Spleen (tissue), 11 donors: Measurements from ENCODE around the gene HOXA10. TPM values are rescaled to one million over a fixed set of nuclear protein-coding genes. Genes with fewer than 3 reads are reported as not detected.

Experiments
- DNase-seq: peaks from one replicate; pipeline ENCODE4 v3.0.0-alpha.2; 2020
- H3K27ac ChIP-seq, 8 donors: fragments of 200-600 bp; sonication (generic) in 7 of 8; 1 replicate in 4 of 8; 2 replicates in 4 of 8; pipeline versions ENCODE4 v1.5.0 to v1.8.0; 2016 to 2021; ENCODE audit warnings: inconsistent platforms in 4 of 8, mild to moderate bottlenecking in 4 of 8, moderate library complexity in 1 of 8
- H3K27me3 ChIP-seq, 7 donors: fragments of 200-600 bp; sonication (generic) in 6 of 7; replicated peaks in 1 of 7; 1 replicate in 4 of 7; 2 replicates in 3 of 7; pipeline versions ENCODE4 v1.5.0 to v1.8.0; 2016 to 2021; ENCODE audit warnings: inconsistent platforms in 3 of 7, mild to moderate bottlenecking in 1 of 7
- H3K36me3 ChIP-seq, 6 donors: fragments of 200-600 bp; sonication (generic) in 5 of 6; 1 replicate in 4 of 6; 2 replicates in 2 of 6; pipeline versions ENCODE4 v1.5.0 to v1.8.0; 2016 to 2021; ENCODE audit warnings: inconsistent platforms in 2 of 6
- H3K4me1 ChIP-seq, 6 donors: fragments of 200-600 bp; sonication (generic) in 5 of 6; 1 replicate in 3 of 6; 2 replicates in 3 of 6; pipeline versions ENCODE4 v1.5.0 to v1.8.0; 2016 to 2021; ENCODE audit warnings: inconsistent platforms in 3 of 6
- H3K4me3 ChIP-seq, 8 donors: fragments of 200-600 bp; sonication (generic) in 7 of 8; 1 replicate in 4 of 8; 2 replicates in 4 of 8; pipeline versions ENCODE4 v1.5.0 to v1.8.0; 2016 to 2021; ENCODE audit warnings: inconsistent platforms in 4 of 8, mild to moderate bottlenecking in 4 of 8, moderate library complexity in 2 of 8
- H3K9me3 ChIP-seq, 8 donors: fragments of 200-600 bp; sonication (generic) in 7 of 8; 1 replicate in 4 of 8; 2 replicates in 4 of 8; pipeline versions ENCODE4 v1.5.0 to v1.8.0; 2016 to 2021; ENCODE audit warnings: inconsistent platforms in 4 of 8
- POLR2A ChIP-seq, 3 donors: fragments of 450-650 bp; IDR thresholded peaks; one replicate each; pipeline ENCODE4 v1.5.1; 2017; ENCODE audit warnings: antibody characterized with exemption in 3 of 3, mild to moderate bottlenecking in 1 of 3
- POLR2AphosphoS5 ChIP-seq, 3 donors: sonication (generic); formaldehyde crosslinking; IDR thresholded peaks; one replicate each; pipeline ENCODE4 v1.5.1; 2017; ENCODE audit warnings: antibody characterized with exemption in 3 of 3
- WGBS, 5 donors: extraction: QIAGEN DNeasy Blood & Tissue Kit in 3 of 5; methylation state at CpG; one replicate each; pipeline versions ENCODE4 v1.1.5 to v1.1.7; 2013 to 2018; 5-methylcytosine and 5-hydroxymethylcytosine counted together
- intact Hi-C: fragments of 100-400 bp; cut with DNase I; formaldehyde crosslinking; loops from one replicate; pipeline ENCODE4 v1.15.0; 2023; ENCODE audit warnings: low total_unique reads
- polyA plus RNA-seq, 3 donors: library from polyadenylated mRNA; stranded (reverse); fragments of 200-250 nt; gene quantifications; one replicate each; pipeline ENCODE4 v1.2.1, GENCODE V29; 2013
- total RNA-seq, 7 donors: library from RNA; depleted of rRNA in 3 of 7; stranded (reverse); fragments of >200 nt in 3 of 7; fragmentation: NEBNext Ultra II Directional in 4 of 7; extraction: Animal tissue kit (Norgen Biotek cat#: 25700) in 4 of 7; gene quantifications; one replicate each; pipeline versions ENCODE4 v1.1.0 to v1.2.1, GENCODE V29; 2016 to 2021
- TF ChIP-seq, protein P1 (sequence below), 11 experiments: fragments of 200-600 bp in 7 of 11; fragments of 450-650 bp in 4 of 11; sonication (generic) in 4 of 11; IDR thresholded peaks in 8 of 11; conservative IDR thresholded peaks in 3 of 11; 1 replicate in 7 of 11; 2 replicates in 4 of 11; pipeline versions ENCODE4 v1.4.0 to v1.8.0; 2016 to 2021; ENCODE audit warnings: antibody characterized with exemption in 11 of 11, inconsistent platforms in 4 of 11, mild to moderate bottlenecking in 1 of 11
- donor health status: healthy with polysubstance abuse.
- donor health status: DM: no; HTN: no; CAD: no; lungs with moderate emphysema.
- donor health status: DM: no; HTN: no; CAD: no.
- donor health status: Bipolar disorder and iron deficiency.
- donor health status: healthy.
- donor health status: DM: no; HTN: no; CAD: no.
- donor health status: DM: yes; HTN: yes; CAD: no.

Gene HOXA10
- total and polyA plus RNA-seq, 10 donors, result 0.05 to 0.72 (median 0.20) TPM; not detected in 4

DNA sequence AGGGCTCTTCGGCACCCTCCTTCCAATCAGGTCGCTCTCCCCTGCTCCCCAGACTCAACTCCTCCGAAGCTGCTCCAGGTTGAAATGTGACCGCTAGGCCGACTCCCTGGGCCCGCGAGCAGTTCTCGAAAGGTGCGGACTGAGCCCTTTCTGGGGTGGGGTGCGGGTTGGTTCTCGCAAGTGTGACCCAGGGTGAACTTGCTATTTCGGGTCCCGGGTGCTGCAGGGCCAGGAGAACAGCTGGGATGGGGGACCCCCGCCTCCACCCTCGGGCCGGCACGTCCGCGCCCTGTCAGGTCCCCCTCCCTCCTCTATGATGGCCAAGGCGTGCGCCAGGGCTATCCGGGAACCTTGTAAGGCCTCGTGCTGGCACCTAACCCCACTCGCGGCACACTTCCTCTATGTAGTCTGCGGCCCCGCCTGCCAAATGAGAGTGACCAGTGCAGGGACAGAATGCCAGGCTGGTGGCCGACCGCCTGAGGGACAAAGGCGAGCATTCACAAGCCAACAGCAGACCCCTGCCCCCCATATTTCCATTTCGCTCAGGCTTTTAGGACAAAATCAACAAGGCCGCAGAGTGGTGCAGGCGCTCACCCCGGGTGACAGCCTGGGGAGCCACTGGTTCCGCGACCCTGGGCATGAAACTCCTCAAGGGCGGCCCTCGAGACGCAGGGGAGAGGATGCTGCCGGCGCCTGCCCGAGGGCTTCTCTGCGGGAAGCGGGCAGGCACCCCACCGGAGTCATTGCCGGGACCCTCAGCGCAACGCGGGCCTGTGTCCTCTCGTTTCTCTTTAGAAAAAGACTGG is 39.5 kb upstream of the HOXA10 start:
- TF ChIP-seq POLR2AphosphoS5 (IDR thresholded peaks at IDR 0.05) (no peak), POLR2A (IDR thresholded peaks at IDR 0.05) (no peak)
- TF ChIP-seq, protein P1, sequence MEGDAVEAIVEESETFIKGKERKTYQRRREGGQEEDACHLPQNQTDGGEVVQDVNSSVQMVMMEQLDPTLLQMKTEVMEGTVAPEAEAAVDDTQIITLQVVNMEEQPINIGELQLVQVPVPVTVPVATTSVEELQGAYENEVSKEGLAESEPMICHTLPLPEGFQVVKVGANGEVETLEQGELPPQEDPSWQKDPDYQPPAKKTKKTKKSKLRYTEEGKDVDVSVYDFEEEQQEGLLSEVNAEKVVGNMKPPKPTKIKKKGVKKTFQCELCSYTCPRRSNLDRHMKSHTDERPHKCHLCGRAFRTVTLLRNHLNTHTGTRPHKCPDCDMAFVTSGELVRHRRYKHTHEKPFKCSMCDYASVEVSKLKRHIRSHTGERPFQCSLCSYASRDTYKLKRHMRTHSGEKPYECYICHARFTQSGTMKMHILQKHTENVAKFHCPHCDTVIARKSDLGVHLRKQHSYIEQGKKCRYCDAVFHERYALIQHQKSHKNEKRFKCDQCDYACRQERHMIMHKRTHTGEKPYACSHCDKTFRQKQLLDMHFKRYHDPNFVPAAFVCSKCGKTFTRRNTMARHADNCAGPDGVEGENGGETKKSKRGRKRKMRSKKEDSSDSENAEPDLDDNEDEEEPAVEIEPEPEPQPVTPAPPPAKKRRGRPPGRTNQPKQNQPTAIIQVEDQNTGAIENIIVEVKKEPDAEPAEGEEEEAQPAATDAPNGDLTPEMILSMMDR (IDR thresholded peaks at IDR 0.05 in 8 of 11, conservative IDR thresholded peaks at IDR 0.05 in 3 of 11), result no peak
- DNase-seq, result peak; percentile 73
- no peaks in the 10 kb centered on the region for H3K9me3 ChIP-seq
- 38 to 70% (median 47%) methylated on average over 24 to 50 of the region's 50 CpGs for WGBS, 5 donors
- no peaks in the 10 kb centered on the region for H3K36me3 ChIP-seq
- peaks cover 5 to 28% (median 20%) of the 10 kb centered on the region in 6 donors for H3K4me1 ChIP-seq
- intact Hi-C loops, result no loop called here
- H3K4me3 ChIP-seq, result peak overlapping the region in 2 of 8 donors; percentile 7 to 21
- H3K27ac ChIP-seq, result no peak overlapping the region
- peaks cover 9 to 100% (median 70%) of the 10 kb centered on the region in 7 donors for H3K27me3 ChIP-seq

DNA sequence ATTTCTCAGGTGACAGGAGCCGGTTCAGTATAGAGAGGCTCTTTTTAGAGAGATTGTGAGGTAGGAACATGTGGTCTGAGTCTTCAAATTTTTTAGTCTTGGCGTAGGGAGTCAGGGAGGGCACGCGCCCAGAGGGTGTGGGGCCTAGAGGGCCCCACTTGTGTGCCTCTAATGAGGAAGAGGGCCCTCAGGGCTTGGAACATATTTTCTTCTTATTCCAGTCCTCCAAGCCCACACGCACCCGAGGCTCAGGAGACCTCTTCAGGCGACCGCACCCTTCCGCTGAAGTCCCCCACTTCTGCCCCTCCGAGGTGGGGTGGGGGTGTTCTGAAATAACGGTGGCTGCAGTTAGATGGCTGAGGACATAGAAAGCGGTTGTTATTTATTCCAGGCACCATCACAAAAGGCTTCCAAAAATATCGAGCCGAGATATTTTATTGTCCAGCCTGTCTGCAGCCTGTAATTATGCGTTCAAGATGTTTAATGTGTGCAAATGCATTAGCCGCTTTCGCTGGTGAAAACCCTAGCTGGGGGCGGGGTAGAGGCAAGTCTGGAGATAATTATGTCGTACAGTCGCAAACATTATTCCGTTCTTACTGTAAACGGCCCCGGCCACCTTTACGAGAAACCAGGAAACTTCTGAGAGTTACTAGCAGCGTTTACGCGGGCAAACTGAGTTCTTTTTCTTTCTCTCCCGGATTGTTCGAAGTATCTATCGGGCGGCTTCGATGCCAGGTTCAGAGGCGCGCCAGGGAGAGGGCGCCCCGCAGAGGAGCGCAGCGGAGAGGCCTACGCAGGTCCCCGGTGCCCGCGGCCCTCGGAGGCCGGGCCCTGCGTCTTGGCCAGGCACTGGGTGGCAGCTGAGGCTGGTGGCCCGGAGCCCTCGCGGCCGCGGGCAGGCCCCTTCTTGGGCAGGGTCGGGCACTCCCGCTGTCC is 38.6 kb upstream of the HOXA10 start:
- Histone ChIP-seq H3K4me3 (peak overlapping the region in 2 of 8 donors; percentile 7 to 21), H3K27me3 (peaks cover 9 to 100% (median 74%) of the 10 kb centered on the region in 7 donors), H3K9me3 (no peaks in the 10 kb centered on the region), H3K36me3 (no peaks in the 10 kb centered on the region), H3K27ac (no peak overlapping the region), H3K4me1 (peaks cover 5 to 28% (median 20%) of the 10 kb centered on the region in 6 donors)
- TF ChIP-seq, protein P1 (IDR thresholded peaks at IDR 0.05 in 8 of 11, conservative IDR thresholded peaks at IDR 0.05 in 3 of 11), result peak in 1 of 11 experiments; percentile 8
- no peak for TF ChIP-seq POLR2A (IDR thresholded peaks at IDR 0.05)
- peak; percentile 69 for DNase-seq
- intact Hi-C loops, result no loop called here
- WGBS, 5 donors, result 6 to 15% (median 8%) methylated on average over 32 to 52 of the region's 52 CpGs

DNA sequence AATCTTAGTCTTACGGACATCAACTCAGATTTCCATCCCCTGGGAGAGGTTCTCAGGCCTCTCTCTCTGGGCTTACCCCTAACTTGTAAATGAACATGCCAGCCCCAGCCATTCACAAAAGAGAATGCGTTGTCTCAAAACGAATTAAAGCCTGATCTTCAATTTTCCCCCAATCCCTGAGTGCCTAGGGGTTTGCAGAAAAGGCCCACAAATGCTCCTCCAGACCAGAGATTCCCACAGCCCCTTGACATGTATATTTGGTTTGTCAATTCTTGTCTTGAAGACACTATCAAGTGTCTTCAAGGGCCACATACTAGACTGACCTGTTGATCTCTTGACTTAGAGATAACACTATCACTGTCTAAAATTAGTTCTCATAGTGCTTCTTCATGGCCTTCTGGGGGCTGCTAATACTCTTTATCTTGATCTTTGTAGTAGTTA is 37.7 kb upstream of the HOXA10 start:
- H3K9me3 ChIP-seq, result no peaks in the 10 kb centered on the region
- no peaks in the 10 kb centered on the region for H3K36me3 ChIP-seq
- 19 to 40% (median 29%) methylated on average over 3 of the region's 3 CpGs for WGBS, 5 donors
- no peak for DNase-seq
- TF ChIP-seq POLR2AphosphoS5 (IDR thresholded peaks at IDR 0.05), result peak in 1 of 3 donors; percentile 45
- TF ChIP-seq, protein P1 (IDR thresholded peaks at IDR 0.05 in 8 of 11, conservative IDR thresholded peaks at IDR 0.05 in 3 of 11), result no peak
- H3K27ac ChIP-seq, result no peak overlapping the region
- intact Hi-C loops, result no loop called here
- H3K4me3 ChIP-seq, result no peak overlapping the region
- peaks cover 5 to 28% (median 20%) of the 10 kb centered on the region in 6 donors for H3K4me1 ChIP-seq
- peaks cover 9 to 100% (median 78%) of the 10 kb centered on the region in 7 donors for H3K27me3 ChIP-seq
